Measurements from ENCODE around the gene RNU2-1. TPM values are rescaled to one million over a fixed set of nuclear protein-coding genes. Genes with fewer than 3 reads are reported as not detected.

RNU2-1 gene
- polyA plus RNA-seq, 1 donor from 2014 or later = not detected

DNA sequence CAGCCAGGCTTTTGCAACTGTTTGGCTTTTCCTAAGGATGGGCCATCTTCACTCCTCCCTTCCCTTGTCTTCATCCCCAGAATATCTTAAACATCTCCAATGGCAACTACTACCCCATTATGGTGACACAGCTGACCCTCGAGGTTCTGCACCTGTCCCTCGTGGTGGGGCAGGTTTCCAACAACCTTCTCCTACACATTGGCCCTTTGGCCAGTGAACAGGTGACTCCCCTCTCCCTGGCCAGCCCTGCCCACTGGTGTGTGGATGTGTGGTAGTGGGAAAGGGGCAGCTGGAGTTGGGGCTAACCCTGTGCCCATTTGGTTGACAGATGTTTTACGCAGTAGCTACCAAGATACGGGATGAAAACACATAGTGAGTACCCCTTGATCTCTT lies 17.4 kb downstream of the RNU2-1 start:
- peaks cover 2% of the 10 kb centered on the region for H3K36me3 ChIP-seq (ENCODE audit: insufficient read depth, low read length)
- TF ChIP-seq CTCF (IDR thresholded peaks at IDR 0.05; ENCODE audit: poor library complexity, severe bottlenecking) (no peak), SMC3 (conservative IDR thresholded peaks at IDR 0.05; ENCODE audit: poor library complexity) (no peak), RAD21 (conservative IDR thresholded peaks at IDR 0.05) (no peak), EZH2 (IDR thresholded peaks at IDR 0.05; ENCODE audit: borderline replicate concordance, insufficient read depth, low read length, poor library complexity, severe bottlenecking) (no peak)
- H3K9me2 ChIP-seq (ENCODE audit: insufficient read depth, low read length) = no peaks in the 10 kb centered on the region
- no peaks in the 10 kb centered on the region for H3F3A ChIP-seq (ENCODE audit: insufficient read depth, low read length, poor library complexity, severe bottlenecking)
- no peak overlapping the region for H3K27ac ChIP-seq (ENCODE audit: low read length)
- H3K27me3 ChIP-seq (ENCODE audit: insufficient read depth, low read depth, low read length) = no peaks in the 10 kb centered on the region
- no peaks in the 10 kb centered on the region for H3K79me2 ChIP-seq (replicated peaks; ENCODE audit: insufficient read depth, low read length)
- no peaks in the 10 kb centered on the region for H4K20me1 ChIP-seq (ENCODE audit: insufficient read depth)
- H3K9ac ChIP-seq (ENCODE audit: low read length) = no peak overlapping the region
- no peaks in the 10 kb centered on the region for H3K9me3 ChIP-seq (ENCODE audit: low read length)
- H2AFZ ChIP-seq (ENCODE audit: low read depth, low read length) = no peak overlapping the region
- no peak overlapping the region for H3K4me2 ChIP-seq (ENCODE audit: low read length)
- H3K4me3 ChIP-seq (ENCODE audit: low read length) = no peak overlapping the region

GRCh38 chr17:43215341-43215740 lies 18.4 kb downstream of the RNU2-1 start:
- Histone ChIP-seq H3K36me3 (ENCODE audit: insufficient read depth, low read length) (peaks cover 8% of the 10 kb centered on the region), H3K4me3 (ENCODE audit: low read length) (no peak overlapping the region), H3K4me2 (ENCODE audit: low read length) (no peak overlapping the region), H2AFZ (ENCODE audit: low read depth, low read length) (no peak overlapping the region), H3K9me2 (ENCODE audit: insufficient read depth, low read length) (no peaks in the 10 kb centered on the region), H3K27me3 (ENCODE audit: insufficient read depth, low read depth, low read length) (no peaks in the 10 kb centered on the region), H3K9me3 (ENCODE audit: low read length) (no peaks in the 10 kb centered on the region), H3K79me2 (replicated peaks; ENCODE audit: insufficient read depth, low read length) (no peaks in the 10 kb centered on the region), H3K9ac (ENCODE audit: low read length) (no peak overlapping the region), H3K27ac (ENCODE audit: low read length) (no peak overlapping the region), H3F3A (ENCODE audit: insufficient read depth, low read length, poor library complexity, severe bottlenecking) (no peaks in the 10 kb centered on the region), H4K20me1 (ENCODE audit: insufficient read depth) (no peaks in the 10 kb centered on the region)
- TF ChIP-seq EZH2 (IDR thresholded peaks at IDR 0.05; ENCODE audit: borderline replicate concordance, insufficient read depth, low read length, poor library complexity, severe bottlenecking) (no peak), TAF1 (IDR thresholded peaks at IDR 0.05; ENCODE audit: low read depth) (no peak), RAD21 (conservative IDR thresholded peaks at IDR 0.05) (no peak), CTCF (IDR thresholded peaks at IDR 0.05; ENCODE audit: poor library complexity, severe bottlenecking) (no peak), POLR2AphosphoS5 (IDR thresholded peaks at IDR 0.05) (no peak), EP300 (conservative IDR thresholded peaks at IDR 0.05; ENCODE audit: poor library complexity, severe bottlenecking) (no peak), MXI1 (conservative IDR thresholded peaks at IDR 0.05; ENCODE audit: poor library complexity, severe bottlenecking) (no peak), SMC3 (conservative IDR thresholded peaks at IDR 0.05; ENCODE audit: poor library complexity) (no peak)
- TF ChIP-seq, protein P1, sequence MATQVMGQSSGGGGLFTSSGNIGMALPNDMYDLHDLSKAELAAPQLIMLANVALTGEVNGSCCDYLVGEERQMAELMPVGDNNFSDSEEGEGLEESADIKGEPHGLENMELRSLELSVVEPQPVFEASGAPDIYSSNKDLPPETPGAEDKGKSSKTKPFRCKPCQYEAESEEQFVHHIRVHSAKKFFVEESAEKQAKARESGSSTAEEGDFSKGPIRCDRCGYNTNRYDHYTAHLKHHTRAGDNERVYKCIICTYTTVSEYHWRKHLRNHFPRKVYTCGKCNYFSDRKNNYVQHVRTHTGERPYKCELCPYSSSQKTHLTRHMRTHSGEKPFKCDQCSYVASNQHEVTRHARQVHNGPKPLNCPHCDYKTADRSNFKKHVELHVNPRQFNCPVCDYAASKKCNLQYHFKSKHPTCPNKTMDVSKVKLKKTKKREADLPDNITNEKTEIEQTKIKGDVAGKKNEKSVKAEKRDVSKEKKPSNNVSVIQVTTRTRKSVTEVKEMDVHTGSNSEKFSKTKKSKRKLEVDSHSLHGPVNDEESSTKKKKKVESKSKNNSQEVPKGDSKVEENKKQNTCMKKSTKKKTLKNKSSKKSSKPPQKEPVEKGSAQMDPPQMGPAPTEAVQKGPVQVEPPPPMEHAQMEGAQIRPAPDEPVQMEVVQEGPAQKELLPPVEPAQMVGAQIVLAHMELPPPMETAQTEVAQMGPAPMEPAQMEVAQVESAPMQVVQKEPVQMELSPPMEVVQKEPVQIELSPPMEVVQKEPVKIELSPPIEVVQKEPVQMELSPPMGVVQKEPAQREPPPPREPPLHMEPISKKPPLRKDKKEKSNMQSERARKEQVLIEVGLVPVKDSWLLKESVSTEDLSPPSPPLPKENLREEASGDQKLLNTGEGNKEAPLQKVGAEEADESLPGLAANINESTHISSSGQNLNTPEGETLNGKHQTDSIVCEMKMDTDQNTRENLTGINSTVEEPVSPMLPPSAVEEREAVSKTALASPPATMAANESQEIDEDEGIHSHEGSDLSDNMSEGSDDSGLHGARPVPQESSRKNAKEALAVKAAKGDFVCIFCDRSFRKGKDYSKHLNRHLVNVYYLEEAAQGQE (IDR thresholded peaks at IDR 0.05; ENCODE audit: borderline replicate concordance) = no peak

All from neural cell (in vitro differentiated cells).